GM19455 (cell line): Measurements from ENCODE around the gene AKAP1.
A peak's percentile ranks its signal among the peaks of the same experiment; 100 is the strongest.
"Not testable (repeated sequence)": the region's sequence is repeated elsewhere in the genome, so short reads cannot be mapped to it uniquely, and the experiment has no call there.

Source experiments
- ATAC-seq: cut with Tn5 transposase; IDR thresholded peaks from one replicate; pipeline ENCODE4 v1.9.1; 2021; ENCODE audit not compliant: unreplicated experiment

The AKAP1 gene

GRCh38 chr17:57073626-57074025, 11.4 kb upstream of the AKAP1 start:
- no peak for ATAC-seq

DNA sequence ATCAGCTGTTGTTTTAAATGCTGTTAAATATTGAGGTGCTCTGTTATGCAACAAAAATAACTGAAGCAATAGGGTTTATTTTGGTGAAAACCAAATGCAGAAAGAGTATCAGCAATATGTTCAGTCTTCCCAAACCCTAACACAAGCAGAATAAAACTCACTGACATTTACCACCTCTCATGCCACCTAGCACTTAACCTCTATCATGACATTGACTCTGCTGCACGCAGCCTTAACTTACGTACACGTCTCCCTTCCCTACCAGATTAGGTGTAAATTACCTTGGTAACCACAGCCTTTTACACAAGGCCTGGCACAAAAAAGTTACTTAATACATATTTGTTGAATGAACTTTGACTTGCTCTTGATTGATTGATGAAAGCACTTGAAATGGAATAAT, 9.9 kb upstream of the AKAP1 start:
- no peak for ATAC-seq

- ATAC-seq, result no peak
Observed at GRCh38 chr17:57075785-57076184, 9.3 kb upstream of the AKAP1 start.

DNA sequence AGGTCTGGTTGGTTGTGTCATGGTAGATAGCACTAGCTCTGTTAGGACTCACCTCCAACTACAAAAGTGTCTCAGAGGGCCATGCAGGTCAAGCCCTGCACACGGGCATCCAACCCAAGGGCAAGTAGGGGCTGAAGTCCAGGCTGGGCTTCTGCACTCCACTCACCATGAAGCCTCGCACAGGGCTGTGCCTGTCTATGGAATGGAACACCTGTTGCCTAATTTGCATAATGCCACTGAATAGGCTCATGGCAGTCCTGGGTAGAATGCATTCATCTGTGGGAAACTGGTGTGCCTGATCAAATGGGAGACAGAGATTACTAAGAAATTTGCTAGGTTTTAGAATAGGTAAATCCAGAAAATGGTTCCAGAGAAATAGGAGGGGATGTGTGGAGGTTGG, 8.0 kb upstream of the AKAP1 start:
- no peak for ATAC-seq

GRCh38 chr17:57078274-57078673, 6.8 kb upstream of the AKAP1 start:
- ATAC-seq, result no peak

DNA sequence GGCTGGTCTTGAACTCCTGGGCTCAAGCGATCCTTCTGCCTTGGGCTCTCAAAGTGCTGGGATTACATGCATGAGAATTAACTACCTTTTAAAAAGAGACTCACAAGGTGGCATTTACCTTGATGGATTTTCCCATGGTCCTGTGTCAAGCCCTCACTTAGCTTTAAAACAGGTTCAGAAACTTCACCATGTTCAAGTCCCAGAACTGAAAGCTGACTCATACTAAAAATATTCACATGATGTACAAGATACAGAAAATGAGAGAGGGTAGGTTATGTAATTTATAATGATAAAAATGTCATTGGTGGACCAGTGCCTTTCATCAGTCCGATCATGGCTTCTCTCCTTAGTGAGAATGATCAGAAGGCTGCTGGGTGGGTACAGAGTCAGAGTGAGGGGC, 4.3 kb upstream of the AKAP1 start:
- ATAC-seq, result no peak

- ATAC-seq, result no peak
Observed at GRCh38 chr17:57082441-57082840, 2.6 kb upstream of the AKAP1 start.

- ATAC-seq, result no peak
Observed at GRCh38 chr17:57084361-57084801, 665 bp upstream of the AKAP1 start.

DNA sequence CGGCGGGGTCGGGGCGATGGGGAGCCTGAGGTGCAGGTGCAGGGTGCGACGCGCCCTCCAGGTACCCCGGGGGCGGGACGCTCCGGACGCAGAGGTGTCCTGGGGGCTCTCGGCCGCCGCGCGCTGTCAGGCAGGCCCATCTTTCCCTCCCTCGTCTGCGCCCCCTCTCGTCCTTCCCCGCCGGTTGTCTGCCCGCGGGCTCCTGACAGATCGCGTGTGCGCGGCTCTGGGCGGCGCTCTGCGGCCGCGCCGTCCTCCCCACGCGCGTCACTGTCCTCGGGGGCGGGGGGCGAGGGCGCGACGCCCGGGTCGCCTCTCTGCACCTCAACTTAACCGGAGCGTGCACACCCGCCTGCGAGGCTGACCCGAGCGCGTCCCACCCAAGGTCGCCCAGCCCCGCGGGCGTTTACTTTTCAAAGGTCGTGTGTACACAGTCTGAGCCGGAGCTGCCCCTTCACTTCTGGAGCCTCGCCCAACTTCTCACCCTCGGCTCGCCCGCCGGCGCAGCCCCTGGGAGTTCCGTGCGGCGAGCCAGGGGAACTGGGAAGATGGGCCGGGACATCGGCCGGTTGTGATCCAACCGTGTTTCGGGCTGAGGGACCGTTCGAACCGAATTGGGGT, 512 bp downstream of the AKAP1 start:
- peak; percentile 43 for ATAC-seq

- no peak for ATAC-seq
Observed at GRCh38 chr17:57086069-57086930, 1.3 kb downstream of the AKAP1 start.

- no peak for ATAC-seq
Observed at GRCh38 chr17:57088298-57088697, 3.3 kb downstream of the AKAP1 start.

- no peak for ATAC-seq
Observed at GRCh38 chr17:57089391-57089790, 4.3 kb downstream of the AKAP1 start.

DNA sequence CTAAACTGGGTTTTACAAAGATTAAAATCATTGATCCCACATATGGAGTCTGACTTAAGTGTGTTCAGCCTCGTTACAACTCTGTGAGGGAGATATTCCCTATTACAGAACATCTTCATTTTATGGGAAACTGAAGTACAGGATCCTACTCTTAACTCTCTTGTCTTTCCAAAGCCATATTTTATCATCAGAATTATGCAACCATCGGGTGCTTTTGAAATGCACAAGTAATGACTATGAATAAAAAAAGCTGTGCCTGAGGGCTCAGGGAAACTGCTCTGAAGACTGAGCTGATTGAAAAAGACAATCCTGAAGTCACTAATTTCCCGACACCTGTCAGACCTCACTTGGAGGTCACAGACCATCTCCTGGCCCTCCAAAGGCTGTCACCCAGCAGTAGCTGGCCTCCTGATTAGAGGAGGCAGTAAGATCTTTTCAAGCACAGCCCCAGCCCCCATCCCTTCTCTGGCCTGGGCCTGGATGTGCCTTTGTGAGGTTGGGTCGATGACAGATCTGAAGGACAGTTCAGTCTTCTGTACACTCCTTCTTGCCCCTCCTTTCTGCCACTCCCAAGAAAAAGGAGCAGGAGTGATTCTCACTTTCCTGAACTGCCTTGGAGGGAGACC, 5.6 kb downstream of the AKAP1 start:
- ATAC-seq, result no peak

DNA sequence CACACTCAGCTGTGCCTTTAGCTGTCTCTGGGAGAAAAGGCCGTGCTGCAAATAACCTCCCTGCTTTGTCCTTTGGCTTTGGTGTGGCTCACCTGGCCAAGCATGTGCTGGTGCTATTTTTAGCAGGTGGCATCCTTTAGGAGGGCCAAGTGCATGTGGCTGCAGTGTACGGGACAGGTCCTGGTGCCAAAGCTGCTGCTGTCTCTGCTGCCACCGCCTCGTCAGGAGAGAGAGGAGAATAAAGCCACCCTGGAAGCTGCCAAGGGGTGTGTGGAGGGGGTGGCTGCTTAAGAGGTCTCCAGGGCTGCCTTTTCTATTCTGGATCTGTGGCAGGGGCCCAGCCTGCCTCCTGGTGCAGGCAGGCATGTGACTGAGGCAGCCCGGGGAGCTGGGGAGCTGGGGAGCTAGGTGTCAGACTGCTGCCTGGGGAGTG, 6.2 kb downstream of the AKAP1 start:
- no peak for ATAC-seq

DNA sequence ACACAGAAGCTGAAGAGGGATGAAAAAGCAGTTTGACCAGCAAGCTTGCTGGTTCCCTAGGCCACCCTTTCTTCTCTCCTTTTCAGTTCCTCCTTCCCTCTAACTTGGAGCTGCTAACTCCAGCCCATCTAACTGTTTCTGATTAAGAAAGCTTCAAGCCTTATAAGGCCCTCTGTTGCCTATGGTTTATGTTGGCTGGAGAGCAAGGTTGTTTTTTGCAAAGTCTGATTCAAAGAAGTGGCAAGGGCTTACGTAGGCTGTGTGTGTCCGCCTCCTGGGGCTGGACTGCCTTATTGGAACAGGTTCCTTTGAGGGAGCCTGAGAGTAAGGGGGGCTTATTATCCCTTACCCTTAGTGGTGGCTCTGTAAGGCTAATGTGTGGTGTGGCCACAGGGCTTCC, 7.1 kb downstream of the AKAP1 start:
- ATAC-seq, result no peak

GRCh38 chr17:57092779-57093178, 7.7 kb downstream of the AKAP1 start:
- ATAC-seq, result no peak

DNA sequence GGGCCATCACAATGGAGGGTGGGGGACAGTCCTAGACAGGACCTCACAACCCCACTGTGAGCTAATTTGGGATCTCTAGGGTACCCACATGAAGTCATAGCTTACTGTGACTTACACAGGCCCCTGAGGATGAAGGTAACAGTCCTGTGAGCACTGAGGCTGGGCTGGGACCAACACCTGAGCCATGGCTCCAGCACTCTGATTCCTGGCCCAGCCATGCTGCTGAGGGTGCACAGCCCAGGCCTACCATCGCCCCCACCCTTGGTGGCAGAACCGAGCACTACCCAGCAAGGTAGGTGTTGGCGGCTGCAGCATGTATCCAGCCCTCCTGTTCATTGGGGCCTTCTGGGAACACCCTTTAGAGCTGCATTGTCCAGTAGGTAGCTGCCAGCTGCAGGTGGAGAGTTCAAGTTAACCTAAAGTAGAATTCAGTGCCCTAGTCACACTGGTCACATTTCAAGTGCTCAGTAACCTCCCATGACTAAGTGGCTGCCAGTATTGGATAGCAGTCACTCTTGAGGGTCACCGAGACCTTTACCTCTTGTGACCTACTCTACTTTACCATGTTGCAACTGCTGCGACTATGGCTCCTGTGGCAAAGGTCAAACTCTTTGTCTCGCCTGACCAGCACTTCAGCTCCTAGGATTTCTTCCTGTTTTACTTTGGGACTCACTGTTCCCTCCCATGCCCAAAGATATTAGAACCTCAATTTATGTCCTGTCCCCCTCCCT, 11.6 kb downstream of the AKAP1 start:
- no peak for ATAC-seq

DNA sequence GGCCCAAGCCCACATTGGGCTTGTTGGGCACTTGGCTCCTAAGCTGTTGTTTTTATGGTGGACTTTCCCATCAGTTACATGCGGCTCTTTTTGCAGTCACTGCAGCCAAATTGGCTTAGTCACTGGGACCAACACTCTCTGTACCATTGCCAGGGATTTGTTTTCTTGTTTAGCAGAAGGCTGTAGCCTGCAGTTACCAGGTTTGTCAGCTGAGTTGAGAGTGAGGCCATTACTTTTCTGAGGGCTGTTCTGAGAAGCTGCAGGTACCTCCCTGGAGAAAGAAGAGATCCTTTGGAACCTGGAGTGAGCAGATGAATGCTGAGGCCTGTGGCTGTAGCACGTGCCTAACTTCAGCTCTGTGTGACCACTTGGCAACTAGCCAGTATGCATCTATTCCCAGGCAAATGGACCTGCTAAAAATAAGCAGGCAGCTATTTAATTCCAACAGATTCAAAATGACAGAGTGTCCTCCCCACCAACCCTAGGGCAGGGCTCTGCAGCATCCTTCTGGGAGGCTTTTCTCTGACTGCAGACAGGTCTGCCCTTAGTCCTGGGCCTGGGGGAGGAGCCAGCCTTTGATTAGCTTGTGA, 12.9 kb downstream of the AKAP1 start:
- ATAC-seq, result no peak

- no peak for ATAC-seq
Observed at GRCh38 chr17:57099165-57099564, 14.1 kb downstream of the AKAP1 start.

DNA sequence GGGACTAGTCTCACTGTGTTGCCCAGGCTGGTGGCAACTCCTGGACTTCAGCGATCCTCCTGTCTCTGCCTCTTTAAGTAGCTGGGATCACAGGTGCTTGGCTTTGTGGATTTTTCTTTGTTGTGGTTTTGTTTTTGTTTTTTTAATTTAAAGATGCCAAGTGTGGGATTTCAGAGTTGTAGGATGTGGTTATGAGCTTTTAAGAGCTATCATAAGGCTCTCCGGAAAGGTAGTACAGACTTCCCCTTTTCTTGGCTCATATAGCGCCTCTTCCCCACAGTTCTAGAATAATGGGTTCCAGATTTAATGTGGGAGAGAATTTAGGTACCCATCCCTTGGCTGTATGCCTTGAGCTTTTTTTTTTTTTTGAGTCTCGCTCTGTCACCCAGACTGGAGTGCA, 17.1 kb downstream of the AKAP1 start:
- no peak for ATAC-seq

DNA sequence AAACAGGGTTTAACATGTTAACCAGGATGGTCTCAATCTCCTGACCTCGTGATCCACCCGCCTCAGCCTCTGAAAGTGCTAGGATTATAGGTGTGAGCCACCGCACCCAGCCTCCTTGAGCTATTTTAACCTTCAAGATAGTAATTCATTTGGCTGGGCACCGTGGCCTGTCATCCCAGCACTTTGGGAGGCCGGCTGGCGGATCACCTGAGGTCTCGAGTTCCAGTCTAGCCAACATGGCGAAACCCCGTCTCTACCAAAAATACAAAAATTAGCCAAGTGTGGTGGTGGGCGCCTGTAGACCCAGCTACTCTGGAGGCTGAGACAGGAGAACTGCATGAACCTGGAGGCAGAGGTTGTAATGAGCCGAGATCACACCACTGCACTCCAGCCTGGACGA, 17.6 kb downstream of the AKAP1 start:
- ATAC-seq, result not testable (repeated sequence)
